GM19099 (cell line): ENCODE results near the gene SOX10.

Source experiments
- POLR2A ChIP-seq: IDR thresholded peaks from 3 replicates; pipeline ENCODE4 v1.6.1; 2011; ENCODE audit warnings: low read depth; ENCODE audit not compliant: insufficient read length; ENCODE audit errors: extremely low read depth

Gene SOX10

GRCh38 chr22:37932821-37933578 is 51.4 kb downstream of the SOX10 start:
- no peak for TF ChIP-seq POLR2A

GRCh38 chr22:37932401-37932800 is 52.0 kb downstream of the SOX10 start:
- no peak for TF ChIP-seq POLR2A

GRCh38 chr22:37931893-37932389 is 52.4 kb downstream of the SOX10 start:
- no peak for TF ChIP-seq POLR2A

- TF ChIP-seq POLR2A: no peak
These were observed 53.4 kb downstream of the SOX10 start for GRCh38 chr22:37930952-37931440.

GRCh38 chr22:37930270-37930951 is 53.9 kb downstream of the SOX10 start:
- no peak for TF ChIP-seq POLR2A

GRCh38 chr22:37929390-37929789 is 55.0 kb downstream of the SOX10 start:
- no peak for TF ChIP-seq POLR2A

- TF ChIP-seq POLR2A: no peak
These were observed 56.8 kb downstream of the SOX10 start for GRCh38 chr22:37927637-37927936.

- TF ChIP-seq POLR2A: no peak
These were observed 57.4 kb downstream of the SOX10 start for GRCh38 chr22:37926771-37927636.

- no peak for TF ChIP-seq POLR2A
These were observed 58.0 kb downstream of the SOX10 start for GRCh38 chr22:37926358-37926757.

- no peak for TF ChIP-seq POLR2A
These were observed 58.6 kb downstream of the SOX10 start for GRCh38 chr22:37925767-37926166.

- no peak for TF ChIP-seq POLR2A
These were observed 59.0 kb downstream of the SOX10 start for GRCh38 chr22:37925330-37925729.

- no peak for TF ChIP-seq POLR2A
These were observed 59.8 kb downstream of the SOX10 start for GRCh38 chr22:37924386-37925065.

GRCh38 chr22:37923927-37924326 is 60.4 kb downstream of the SOX10 start:
- TF ChIP-seq POLR2A: no peak
